Endothelial cell of umbilical vein (primary cell): ENCODE measurements around the gene TM9SF3.

ENCODE experiments used
- JUN ChIP-seq: IDR thresholded peaks from 2 replicates; pipeline ENCODE4 v1.6.1; 2011; ENCODE audit warnings: borderline replicate concordance, low read depth; ENCODE audit not compliant: insufficient read length, insufficient read depth
- POLR2A ChIP-seq: IDR thresholded peaks from 2 replicates; pipeline ENCODE4 v1.6.1; 2012; ENCODE audit warnings: low read depth, mild to moderate bottlenecking, control low read depth, low read length
- POLR2AphosphoS5 ChIP-seq: IDR thresholded peaks from 2 replicates; pipeline ENCODE4 v1.6.1; 2012; ENCODE audit warnings: low read depth, mild to moderate bottlenecking, control low read depth, low read length, moderate library complexity; ENCODE audit not compliant: insufficient read depth
- TF ChIP-seq, protein P1 (sequence below), 2 donors: IDR thresholded peaks; 1 replicate in 1 of 2; 2 replicates in 1 of 2; pipeline ENCODE4 v1.5.1; 2011; ENCODE audit warnings: low read length in 2 of 2, mild to moderate bottlenecking in 2 of 2, moderate library complexity in 2 of 2, control low read depth in 1 of 2, inconsistent platforms in 1 of 2, low read depth in 1 of 2; ENCODE audit not compliant: insufficient read depth in 1 of 2; ENCODE audit errors: extremely low read depth in 1 of 2

- TF ChIP-seq POLR2A: no peak
- TF ChIP-seq, protein P1, sequence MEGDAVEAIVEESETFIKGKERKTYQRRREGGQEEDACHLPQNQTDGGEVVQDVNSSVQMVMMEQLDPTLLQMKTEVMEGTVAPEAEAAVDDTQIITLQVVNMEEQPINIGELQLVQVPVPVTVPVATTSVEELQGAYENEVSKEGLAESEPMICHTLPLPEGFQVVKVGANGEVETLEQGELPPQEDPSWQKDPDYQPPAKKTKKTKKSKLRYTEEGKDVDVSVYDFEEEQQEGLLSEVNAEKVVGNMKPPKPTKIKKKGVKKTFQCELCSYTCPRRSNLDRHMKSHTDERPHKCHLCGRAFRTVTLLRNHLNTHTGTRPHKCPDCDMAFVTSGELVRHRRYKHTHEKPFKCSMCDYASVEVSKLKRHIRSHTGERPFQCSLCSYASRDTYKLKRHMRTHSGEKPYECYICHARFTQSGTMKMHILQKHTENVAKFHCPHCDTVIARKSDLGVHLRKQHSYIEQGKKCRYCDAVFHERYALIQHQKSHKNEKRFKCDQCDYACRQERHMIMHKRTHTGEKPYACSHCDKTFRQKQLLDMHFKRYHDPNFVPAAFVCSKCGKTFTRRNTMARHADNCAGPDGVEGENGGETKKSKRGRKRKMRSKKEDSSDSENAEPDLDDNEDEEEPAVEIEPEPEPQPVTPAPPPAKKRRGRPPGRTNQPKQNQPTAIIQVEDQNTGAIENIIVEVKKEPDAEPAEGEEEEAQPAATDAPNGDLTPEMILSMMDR (IDR thresholded peaks at IDR 0.05; ENCODE audit: extremely low read depth in 1 of 2, insufficient read depth in 1 of 2, low read depth in 1 of 2, low read length in 2 of 2): no peak
- no peak for TF ChIP-seq POLR2AphosphoS5
- TF ChIP-seq JUN: no peak
Measured at GRCh38 chr10:96596422-96597407, 9.9 kb upstream of the TM9SF3 start.
